HG03066 (cell line): ENCODE measurements around the gene CEL.
"Not testable (repeated sequence)": the region's sequence is repeated elsewhere in the genome, so short reads cannot be mapped to it uniquely, and the experiment has no call there.

Source experiments
- ATAC-seq: cut with Tn5 transposase; IDR thresholded peaks from one replicate; pipeline ENCODE4 v1.9.1; 2021; ENCODE audit warnings: low read depth; ENCODE audit not compliant: unreplicated experiment

CEL gene

DNA sequence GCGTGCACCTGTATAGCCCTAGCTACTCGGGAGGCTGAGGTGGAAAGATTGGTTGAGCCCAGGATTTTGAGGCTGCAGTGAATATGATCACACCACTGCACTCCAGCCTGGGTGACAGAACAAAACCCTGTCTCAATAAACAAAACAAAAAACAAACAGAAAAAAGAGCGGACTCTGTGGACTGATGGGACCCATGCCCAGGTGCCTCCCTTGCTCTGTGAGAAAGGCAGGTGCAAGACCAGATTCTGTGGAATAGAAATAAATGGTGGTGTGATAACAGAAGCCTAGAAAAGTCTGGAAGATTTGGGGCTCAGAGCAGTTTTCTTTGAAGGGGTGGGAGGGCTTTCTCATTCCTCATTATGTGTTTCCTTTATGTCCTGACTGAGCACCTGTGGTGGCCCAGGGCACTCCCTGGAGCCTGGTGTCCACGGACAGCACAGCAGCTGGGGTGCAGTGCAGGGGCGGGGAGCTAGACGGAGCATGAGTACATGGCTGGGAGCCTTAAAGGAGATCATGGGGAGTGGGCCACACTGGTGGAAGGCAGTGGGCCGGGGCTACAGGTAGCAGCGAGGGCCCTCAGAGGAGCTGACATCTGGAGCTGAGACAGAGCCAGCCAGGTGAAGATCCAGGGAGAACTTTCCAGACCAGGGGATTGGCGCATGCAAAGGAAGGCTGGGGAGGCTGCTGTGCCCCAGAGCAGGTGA, 15.4 kb upstream of the CEL start:
- no peak for ATAC-seq

DNA sequence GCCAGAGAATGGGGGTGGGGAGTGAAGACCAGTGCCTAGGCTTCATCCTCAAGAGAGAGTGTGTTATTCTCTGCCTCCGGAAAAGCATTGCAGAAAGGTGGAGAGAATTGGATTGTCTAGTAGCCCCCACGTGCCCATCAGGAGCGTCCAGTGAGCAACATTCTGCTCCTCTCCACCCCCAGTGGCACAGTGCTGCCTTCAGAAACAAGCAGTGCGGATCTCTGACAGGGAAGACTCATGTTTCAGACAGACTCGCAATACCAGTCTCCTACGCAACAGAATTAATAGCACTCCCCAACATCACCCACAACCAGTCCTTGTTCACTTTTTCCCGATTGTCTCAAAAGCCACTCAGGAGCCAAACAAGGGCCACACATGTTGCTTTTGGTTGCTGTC, 14.9 kb upstream of the CEL start:
- ATAC-seq: no peak

DNA sequence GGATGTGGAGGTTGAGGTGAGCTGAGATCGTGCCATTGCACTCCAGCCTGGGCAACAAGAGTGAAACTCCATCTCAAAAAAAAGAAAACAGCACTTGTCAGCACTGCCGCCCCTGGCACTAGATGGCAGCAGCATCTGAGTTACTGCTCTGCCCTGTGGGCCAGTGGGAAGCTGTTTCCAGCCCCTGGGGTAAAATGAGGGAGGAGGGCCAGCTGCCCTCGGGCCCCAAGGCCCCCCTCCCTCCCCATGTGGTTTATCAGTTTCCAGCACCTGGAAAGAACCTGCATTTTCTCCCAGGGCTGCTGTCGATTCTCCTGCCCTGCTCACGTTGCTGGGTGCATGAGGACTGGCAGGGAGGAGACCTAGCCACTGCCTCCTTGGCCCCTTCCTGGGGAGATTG, 13.2 kb upstream of the CEL start:
- no peak for ATAC-seq

DNA sequence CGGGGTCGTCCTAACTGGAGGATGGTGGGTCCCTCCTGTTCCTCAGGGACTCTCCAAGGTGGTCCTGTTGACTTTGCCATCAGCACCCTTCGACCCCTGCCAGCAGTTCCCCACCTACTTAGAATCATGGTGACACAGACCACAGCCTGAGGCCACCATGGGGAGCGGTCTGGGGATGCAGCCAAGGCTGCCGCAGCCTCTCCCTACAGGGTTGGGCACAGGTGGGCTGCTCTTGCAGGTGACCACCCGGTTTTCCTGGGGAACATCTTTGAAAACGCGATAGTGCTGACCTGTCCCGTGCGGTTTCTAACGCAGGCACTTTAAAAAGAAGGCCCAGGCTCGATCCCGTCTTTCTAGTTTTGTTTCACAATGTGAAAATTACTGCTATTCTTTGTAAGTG, 12.7 kb upstream of the CEL start:
- ATAC-seq: no peak

GRCh38 chr9:133050142-133050541, 11.6 kb upstream of the CEL start:
- ATAC-seq: no peak

GRCh38 chr9:133050781-133051180, 11.0 kb upstream of the CEL start:
- ATAC-seq: no peak

GRCh38 chr9:133051281-133051900, 10.4 kb upstream of the CEL start:
- ATAC-seq: no peak

DNA sequence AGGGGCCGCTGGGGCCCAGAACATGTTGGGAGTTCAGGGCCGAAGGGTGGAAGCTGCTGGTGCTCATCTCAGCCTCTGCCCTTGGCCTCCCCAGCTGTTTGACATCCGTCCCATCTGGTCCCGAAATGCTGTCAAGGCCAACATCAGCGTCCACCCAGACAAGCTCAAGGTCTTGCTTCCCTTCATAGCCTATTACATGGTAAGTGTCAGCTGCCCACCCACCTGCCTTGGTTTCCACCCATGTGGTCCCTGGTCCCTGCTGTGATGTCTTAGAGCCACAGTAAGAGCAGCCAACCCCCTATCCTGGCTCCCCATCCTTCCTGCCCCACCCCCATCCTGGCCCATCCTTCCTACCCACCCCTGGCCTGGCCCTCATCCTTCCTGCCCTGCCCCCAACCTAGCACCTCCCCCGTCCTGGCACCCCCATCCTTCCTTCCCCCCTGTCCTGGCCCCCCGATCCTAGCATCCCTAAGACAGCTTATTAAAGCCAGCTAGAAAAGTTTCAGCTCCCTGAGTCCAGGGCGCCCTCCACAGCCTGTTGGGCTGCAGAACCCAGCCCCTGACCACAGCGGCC, 9.7 kb upstream of the CEL start:
- no peak for ATAC-seq

GRCh38 chr9:133054194-133054890, 7.4 kb upstream of the CEL start:
- ATAC-seq: no peak

- no peak for ATAC-seq
These were observed 6.8 kb upstream of the CEL start for GRCh38 chr9:133054966-133055365.

DNA sequence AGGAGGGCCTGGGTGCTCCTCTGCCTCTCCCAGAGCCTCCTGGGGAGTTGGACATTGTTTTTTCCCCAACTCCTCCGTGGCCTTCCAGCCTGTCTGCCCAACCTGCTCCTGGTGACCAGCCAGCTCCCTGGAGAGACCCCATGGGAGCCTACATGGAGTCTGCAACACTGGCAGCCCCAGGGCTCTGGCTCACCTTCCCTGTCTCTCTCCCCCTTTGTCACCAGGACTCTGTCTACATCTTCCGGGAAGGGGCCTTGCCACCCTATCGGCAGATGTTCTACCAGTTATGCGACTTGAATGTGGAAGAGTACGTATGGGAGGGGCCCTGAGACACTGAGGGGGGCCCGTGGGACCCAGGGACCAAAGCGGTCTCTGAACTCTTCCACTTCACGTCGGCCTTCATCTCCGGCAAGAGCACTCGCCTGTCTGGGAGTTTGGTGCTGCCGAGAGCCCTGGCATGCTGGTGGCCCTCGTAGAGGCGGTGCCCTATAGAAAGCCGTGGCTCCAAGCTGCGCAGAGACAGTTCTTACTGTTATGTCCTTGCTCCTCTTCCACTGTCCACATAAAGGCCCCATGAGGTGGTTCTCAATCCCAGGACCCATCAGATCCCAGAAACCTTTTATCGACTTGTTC, 5.9 kb upstream of the CEL start:
- ATAC-seq: no peak

DNA sequence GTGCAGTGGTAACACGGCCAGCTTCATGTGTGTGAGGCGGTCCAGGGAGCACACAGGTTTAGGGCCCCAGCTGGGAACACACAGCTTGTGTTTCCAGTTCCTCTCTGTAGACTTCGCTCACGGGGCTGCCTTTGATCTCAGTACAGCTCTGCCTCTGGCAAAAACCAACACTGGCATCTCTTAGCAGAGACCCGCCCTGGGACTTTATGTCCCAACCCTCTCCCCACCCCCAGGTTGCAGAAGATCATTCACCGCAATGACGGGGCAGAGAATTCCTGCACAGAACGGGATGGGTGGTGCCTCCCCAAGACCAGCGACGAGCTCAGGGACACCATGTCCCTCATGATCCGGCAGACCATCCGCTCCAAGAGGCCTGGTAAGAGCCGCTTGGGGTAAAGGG, 5.2 kb upstream of the CEL start:
- ATAC-seq: no peak

DNA sequence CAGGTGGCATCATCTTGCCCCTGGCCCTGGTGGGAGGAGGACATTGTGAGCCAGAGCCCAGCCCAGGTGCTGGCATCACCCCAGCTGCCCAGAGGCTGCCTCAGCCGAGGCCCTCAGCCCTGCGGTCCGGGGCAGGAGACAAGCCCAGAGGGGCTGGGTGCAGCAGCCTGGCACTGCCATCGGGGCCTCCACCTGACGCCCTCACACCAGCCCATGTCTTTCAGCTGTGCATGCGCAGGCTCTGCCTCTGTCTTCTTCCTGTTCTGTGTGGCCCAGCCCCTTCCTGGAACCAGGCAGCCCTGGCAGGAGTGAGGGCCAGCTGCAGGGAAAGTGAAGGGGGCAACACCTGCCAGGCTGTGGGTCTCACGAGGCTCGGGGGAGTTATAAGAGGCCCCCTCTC, 4.8 kb upstream of the CEL start:
- no peak for ATAC-seq

DNA sequence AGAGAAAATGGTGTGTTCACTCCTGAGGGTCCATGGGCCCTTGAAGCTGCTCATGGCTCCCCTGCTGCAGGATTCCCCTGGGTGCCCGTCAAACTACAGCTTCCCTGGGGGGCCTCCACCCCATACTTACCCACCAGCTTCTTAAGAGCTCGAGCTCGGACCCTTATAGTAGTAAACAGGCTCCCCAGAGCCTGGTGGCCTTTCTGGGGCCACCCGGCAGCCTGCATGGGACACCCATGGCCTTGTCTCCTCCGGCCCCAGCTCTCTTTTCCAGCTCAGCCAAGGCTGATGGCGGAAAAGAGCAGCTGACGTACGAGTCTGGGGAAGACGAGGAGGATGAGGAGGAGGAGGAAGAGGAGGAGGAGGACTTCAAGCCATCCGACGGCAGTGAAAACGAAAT, 4.2 kb upstream of the CEL start:
- no peak for ATAC-seq

GRCh38 chr9:133058071-133058470, 3.7 kb upstream of the CEL start:
- no peak for ATAC-seq

GRCh38 chr9:133058550-133059320, 3.0 kb upstream of the CEL start:
- ATAC-seq: no peak

GRCh38 chr9:133059623-133060022, 2.2 kb upstream of the CEL start:
- ATAC-seq: no peak

- ATAC-seq: no peak
These were observed 1.4 kb upstream of the CEL start for GRCh38 chr9:133060417-133060841.

DNA sequence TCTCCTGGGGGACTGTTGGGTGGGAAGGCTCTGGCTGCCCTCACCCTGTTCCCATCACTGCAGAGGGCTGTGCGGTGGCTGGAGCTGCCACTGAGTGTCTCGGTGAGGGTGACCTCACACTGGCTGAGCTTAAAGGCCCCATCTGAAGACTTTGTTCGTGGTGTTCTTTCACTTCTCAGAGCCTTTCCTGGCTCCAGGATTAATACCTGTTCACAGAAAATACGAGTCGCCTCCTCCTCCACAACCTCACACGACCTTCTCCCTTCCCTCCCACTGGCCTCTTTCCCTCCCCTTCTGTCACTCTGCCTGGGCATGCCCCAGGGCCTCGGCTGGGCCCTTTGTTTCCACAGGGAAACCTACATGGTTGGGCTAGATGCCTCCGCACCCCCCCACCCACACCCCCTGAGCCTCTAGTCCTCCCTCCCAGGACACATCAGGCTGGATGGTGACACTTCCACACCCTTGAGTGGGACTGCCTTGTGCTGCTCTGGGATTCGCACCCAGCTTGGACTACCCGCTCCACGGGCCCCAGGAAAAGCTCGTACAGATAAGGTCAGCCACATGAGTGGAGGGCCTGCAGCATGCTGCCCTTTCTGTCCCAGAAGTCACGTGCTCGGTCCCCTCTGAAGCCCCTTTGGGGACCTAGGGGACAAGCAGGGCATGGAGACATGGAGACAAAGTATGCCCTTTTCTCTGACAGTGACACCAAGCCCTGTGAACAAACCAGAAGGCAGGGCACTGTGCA, 590 bp upstream of the CEL start:
- ATAC-seq: not testable (repeated sequence)

DNA sequence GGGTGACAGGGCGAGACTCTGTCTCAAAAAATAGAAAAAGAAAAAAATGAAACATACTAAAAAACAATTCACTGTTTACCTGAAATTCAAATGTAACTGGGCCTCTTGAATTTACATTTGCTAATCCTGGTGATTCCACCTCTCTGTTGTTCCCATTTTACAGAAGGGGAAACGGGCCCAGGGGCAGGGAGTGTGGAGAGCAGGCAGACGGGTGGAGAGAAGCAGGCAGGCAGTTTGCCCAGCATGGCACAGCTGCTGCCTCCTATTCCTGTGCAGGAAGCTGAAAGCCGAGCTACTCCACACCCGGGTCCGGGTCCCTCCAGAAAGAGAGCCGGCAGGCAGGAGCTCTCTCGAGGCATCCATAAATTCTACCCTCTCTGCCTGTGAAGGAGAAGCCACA, 788 bp downstream of the CEL start:
- not testable (repeated sequence) for ATAC-seq
